HG03095 (cell line): Measurements from ENCODE around the gene ARMC10.
"Not testable (repeated sequence)": the region's sequence is repeated elsewhere in the genome, so short reads cannot be mapped to it uniquely, and the experiment has no call there.

Experiments
- ATAC-seq: cut with Tn5 transposase; IDR thresholded peaks from one replicate; pipeline ENCODE4 v1.9.1; 2021; ENCODE audit warnings: moderate library complexity; ENCODE audit not compliant: unreplicated experiment

The ARMC10 gene

GRCh38 chr7:103077318-103077717 lies 2.4 kb downstream of the ARMC10 start:
- ATAC-seq: no peak

GRCh38 chr7:103078226-103078625 lies 3.3 kb downstream of the ARMC10 start:
- not testable (repeated sequence) for ATAC-seq

GRCh38 chr7:103079836-103080235 lies 4.9 kb downstream of the ARMC10 start:
- ATAC-seq: no peak

- ATAC-seq: no peak
These were observed 6.0 kb downstream of the ARMC10 start for GRCh38 chr7:103080923-103081322.

- no peak for ATAC-seq
These were observed 7.6 kb downstream of the ARMC10 start for GRCh38 chr7:103082497-103082896.

GRCh38 chr7:103083210-103083609 lies 8.3 kb downstream of the ARMC10 start:
- ATAC-seq: no peak

GRCh38 chr7:103092321-103092720 lies 17.4 kb downstream of the ARMC10 start:
- not testable (repeated sequence) for ATAC-seq

- ATAC-seq: no peak
These were observed 18.5 kb downstream of the ARMC10 start for GRCh38 chr7:103093429-103093828.

- ATAC-seq: no peak
These were observed 19.2 kb downstream of the ARMC10 start for GRCh38 chr7:103094102-103094501.

- ATAC-seq: not testable (repeated sequence)
These were observed 20.6 kb downstream of the ARMC10 start for GRCh38 chr7:103095558-103095957.

- no peak for ATAC-seq
These were observed 22.1 kb downstream of the ARMC10 start for GRCh38 chr7:103097041-103097440.

- ATAC-seq: no peak
These were observed 25.4 kb downstream of the ARMC10 start for GRCh38 chr7:103100348-103100747.

- no peak for ATAC-seq
These were observed 26.6 kb downstream of the ARMC10 start for GRCh38 chr7:103101543-103101942.

GRCh38 chr7:103106005-103106702 lies 31.2 kb downstream of the ARMC10 start:
- no peak for ATAC-seq

- ATAC-seq: not testable (repeated sequence)
These were observed 31.7 kb downstream of the ARMC10 start for GRCh38 chr7:103106703-103107070.

GRCh38 chr7:103113164-103113563 lies 38.2 kb downstream of the ARMC10 start:
- no peak for ATAC-seq

- no peak for ATAC-seq
These were observed 39.7 kb downstream of the ARMC10 start for GRCh38 chr7:103114576-103115008.

- no peak for ATAC-seq
These were observed 40.8 kb downstream of the ARMC10 start for GRCh38 chr7:103115771-103116170.

- no peak for ATAC-seq
These were observed 41.6 kb downstream of the ARMC10 start for GRCh38 chr7:103116511-103116910.

GRCh38 chr7:103116991-103117390 lies 42.1 kb downstream of the ARMC10 start:
- no peak for ATAC-seq

GRCh38 chr7:103117465-103117864 lies 42.5 kb downstream of the ARMC10 start:
- ATAC-seq: no peak

- ATAC-seq: no peak
These were observed 44.9 kb downstream of the ARMC10 start for GRCh38 chr7:103119791-103120291.

GRCh38 chr7:103120362-103120761 lies 45.4 kb downstream of the ARMC10 start:
- ATAC-seq: no peak
